ENCODE measurements around the gene DLGAP1. TPM values are rescaled to one million over a fixed set of nuclear protein-coding genes. Genes with fewer than 3 reads are reported as not detected.

DLGAP1 gene
- total RNA-seq, 1 donor from 2014 or later, result 0.05 TPM

DNA sequence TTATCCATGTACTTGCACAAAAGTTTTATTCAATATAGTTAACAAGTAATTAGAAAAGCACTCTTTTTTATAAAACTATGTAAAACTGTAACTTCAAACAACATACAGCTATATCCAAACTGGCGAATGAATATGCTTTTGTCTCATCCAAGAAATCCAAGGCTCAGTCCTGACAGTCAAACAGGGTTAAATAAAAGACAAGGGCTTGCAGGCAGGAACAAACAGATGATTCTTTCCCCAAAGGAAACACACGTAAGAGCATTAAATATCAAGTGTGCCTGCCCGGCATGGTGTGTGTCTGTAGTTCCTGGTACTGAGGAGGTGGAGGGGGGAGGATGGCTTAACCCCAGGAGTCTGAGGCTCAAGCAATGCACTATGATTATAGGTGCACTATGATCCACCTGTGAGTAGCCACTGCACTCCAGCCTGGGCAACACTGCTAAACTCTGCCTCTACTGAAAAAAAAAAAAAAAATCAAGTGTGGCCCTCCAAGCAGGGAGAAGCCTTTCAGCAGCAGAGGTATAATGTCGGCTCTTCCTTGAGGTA is 171.3 kb downstream of the DLGAP1 start:
- Histone ChIP-seq H3K9me3 (replicated peaks) (peaks cover 3% of the 10 kb centered on the region), H3K4me1 (no peaks in the 10 kb centered on the region), H3K36me3 (no peaks in the 10 kb centered on the region), H3K27ac (replicated peaks) (no peak overlapping the region), H3K4me3 (no peak overlapping the region), H3K27me3 (ENCODE audit: low read depth) (no peaks in the 10 kb centered on the region)
- intact Hi-C loops (cut with micrococcal nuclease), result no loop called here
- TF ChIP-seq, protein P1, sequence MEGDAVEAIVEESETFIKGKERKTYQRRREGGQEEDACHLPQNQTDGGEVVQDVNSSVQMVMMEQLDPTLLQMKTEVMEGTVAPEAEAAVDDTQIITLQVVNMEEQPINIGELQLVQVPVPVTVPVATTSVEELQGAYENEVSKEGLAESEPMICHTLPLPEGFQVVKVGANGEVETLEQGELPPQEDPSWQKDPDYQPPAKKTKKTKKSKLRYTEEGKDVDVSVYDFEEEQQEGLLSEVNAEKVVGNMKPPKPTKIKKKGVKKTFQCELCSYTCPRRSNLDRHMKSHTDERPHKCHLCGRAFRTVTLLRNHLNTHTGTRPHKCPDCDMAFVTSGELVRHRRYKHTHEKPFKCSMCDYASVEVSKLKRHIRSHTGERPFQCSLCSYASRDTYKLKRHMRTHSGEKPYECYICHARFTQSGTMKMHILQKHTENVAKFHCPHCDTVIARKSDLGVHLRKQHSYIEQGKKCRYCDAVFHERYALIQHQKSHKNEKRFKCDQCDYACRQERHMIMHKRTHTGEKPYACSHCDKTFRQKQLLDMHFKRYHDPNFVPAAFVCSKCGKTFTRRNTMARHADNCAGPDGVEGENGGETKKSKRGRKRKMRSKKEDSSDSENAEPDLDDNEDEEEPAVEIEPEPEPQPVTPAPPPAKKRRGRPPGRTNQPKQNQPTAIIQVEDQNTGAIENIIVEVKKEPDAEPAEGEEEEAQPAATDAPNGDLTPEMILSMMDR (IDR thresholded peaks at IDR 0.05; ENCODE audit: borderline replicate concordance), result no peak
- DNase-seq, result no peak

DNA sequence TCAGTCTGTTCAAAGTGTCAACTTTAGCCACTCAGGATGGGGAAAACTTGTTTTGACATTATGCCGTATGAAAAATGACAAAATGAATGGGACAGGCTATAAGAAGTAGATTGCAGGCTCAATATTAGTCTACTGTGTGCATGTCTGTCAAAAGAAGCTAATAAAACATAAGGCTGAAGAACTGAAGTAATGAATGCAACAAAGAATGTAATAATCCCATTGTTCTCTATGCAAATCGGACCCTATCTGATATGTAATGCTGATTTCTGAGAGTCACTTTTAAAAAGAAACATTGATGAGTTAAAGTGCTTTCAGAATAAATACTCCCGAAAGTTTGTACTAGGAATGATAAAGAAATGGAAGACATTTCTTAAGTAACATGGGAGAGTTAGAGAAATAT is 172.2 kb downstream of the DLGAP1 start:
- Histone ChIP-seq H3K9me3 (replicated peaks) (peaks cover 3% of the 10 kb centered on the region), H3K4me3 (no peak overlapping the region), H3K27ac (replicated peaks) (no peak overlapping the region), H3K4me1 (no peaks in the 10 kb centered on the region), H3K36me3 (no peaks in the 10 kb centered on the region), H3K27me3 (ENCODE audit: low read depth) (no peaks in the 10 kb centered on the region)
- DNase-seq, result no peak
- intact Hi-C loops (cut with micrococcal nuclease), result no loop called here
- TF ChIP-seq, protein P1 (IDR thresholded peaks at IDR 0.05; ENCODE audit: borderline replicate concordance), result no peak

DNA sequence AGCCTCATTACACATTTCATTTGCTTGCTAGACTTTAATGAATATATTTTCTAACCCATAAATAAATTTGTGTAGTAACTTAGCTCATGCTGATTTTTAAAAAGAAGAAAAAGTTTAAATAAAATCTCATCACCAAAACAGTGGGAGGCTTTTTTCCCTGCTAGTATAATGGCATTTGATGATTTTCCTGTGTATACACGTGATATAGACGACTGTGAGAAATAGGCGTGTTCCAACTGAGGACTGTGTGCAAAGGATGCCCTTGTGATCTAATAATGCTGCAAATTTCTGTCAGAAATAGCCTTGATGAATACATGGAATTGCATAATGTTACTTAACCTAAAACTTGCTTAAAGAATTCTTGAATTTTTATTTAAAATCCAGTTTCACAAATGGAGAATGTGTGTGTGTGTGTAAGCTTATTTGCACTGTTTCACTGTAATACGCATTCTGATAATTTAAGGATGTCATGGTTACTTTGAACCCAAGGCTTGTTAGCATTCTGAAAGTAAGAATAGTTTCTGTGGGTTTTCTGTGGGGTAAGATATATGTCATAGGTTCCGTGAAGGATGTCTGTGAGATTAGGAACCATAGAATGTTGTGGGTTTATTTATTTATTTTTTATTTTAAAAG is 178.0 kb downstream of the DLGAP1 start:
- no peaks in the 10 kb centered on the region for H3K36me3 ChIP-seq
- H3K9me3 ChIP-seq (replicated peaks), result no peaks in the 10 kb centered on the region
- no peak overlapping the region for H3K27ac ChIP-seq (replicated peaks)
- no peaks in the 10 kb centered on the region for H3K4me1 ChIP-seq
- no peaks in the 10 kb centered on the region for H3K27me3 ChIP-seq (ENCODE audit: low read depth)
- H3K4me3 ChIP-seq, result no peak overlapping the region
- no peak for DNase-seq
- TF ChIP-seq, protein P1 (IDR thresholded peaks at IDR 0.05; ENCODE audit: borderline replicate concordance), result no peak
- intact Hi-C loops (cut with micrococcal nuclease), result no loop called here

DNA sequence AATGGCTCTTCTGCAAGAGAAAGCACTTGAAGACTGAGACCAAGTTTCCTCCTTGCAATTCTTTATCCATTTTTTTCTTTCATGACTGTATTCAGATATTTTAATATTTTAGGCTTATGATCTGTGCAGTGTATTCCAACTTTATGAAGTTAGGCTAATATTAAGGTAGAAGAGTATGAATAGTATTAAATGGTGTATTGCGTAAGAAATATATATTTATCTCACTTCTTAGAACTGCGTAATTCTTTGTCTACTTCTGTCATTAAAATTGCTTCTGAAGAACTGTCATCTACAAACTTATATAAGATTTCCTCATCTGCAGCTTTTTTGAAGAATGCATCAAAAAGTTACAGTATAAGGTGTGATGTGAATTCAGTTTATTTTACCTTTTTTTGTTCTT is 183.2 kb downstream of the DLGAP1 start:
- H3K4me3 ChIP-seq, result no peak overlapping the region
- no peak for DNase-seq
- intact Hi-C loops (cut with micrococcal nuclease), result no loop called here
- H3K36me3 ChIP-seq, result no peaks in the 10 kb centered on the region
- no peaks in the 10 kb centered on the region for H3K9me3 ChIP-seq (replicated peaks)
- TF ChIP-seq, protein P1 (IDR thresholded peaks at IDR 0.05; ENCODE audit: borderline replicate concordance), result no peak
- H3K27ac ChIP-seq (replicated peaks), result no peak overlapping the region
- no peaks in the 10 kb centered on the region for H3K4me1 ChIP-seq
- no peaks in the 10 kb centered on the region for H3K27me3 ChIP-seq (ENCODE audit: low read depth)

DNA sequence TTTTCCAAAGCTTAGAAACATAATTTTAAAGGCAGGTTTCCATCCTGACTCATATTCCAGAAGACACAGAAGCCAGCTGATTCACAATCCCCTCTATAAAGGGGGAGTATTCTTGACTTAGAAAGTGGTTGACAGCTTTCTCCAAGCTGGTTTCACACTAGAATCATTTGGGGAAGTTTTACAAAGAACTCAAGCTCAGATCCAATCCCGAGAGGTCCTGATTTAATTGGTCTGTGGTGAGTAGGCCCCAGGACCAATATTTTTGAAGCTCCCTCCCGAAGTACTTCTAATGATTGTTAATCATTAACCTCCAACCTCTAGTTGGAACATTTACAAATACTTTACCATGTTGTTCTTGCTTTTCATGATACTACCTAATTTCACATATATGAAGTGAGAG is 184.1 kb downstream of the DLGAP1 start:
- H3K4me3 ChIP-seq, result no peak overlapping the region
- TF ChIP-seq, protein P1 (IDR thresholded peaks at IDR 0.05; ENCODE audit: borderline replicate concordance), result no peak

More for the DNA sequence above, 184.1 kb downstream of the DLGAP1 start:
- no peak for DNase-seq
- no peaks in the 10 kb centered on the region for H3K27me3 ChIP-seq (ENCODE audit: low read depth)
- H3K4me1 ChIP-seq, result no peaks in the 10 kb centered on the region
- intact Hi-C loops (cut with micrococcal nuclease), result no loop called here
- H3K27ac ChIP-seq (replicated peaks), result no peak overlapping the region
- H3K9me3 ChIP-seq (replicated peaks), result no peaks in the 10 kb centered on the region
- no peaks in the 10 kb centered on the region for H3K36me3 ChIP-seq
